AG09309 (cell line): ENCODE measurements around the gene SPO11.

Experiments used
- DNase-seq: peaks from one replicate; pipeline ENCODE4 v3.0.0-alpha.2; 2010; ENCODE audit warnings: low read depth
- H3K4me3 ChIP-seq: 2 replicates; pipeline ENCODE4 v1.5.1; 2011; ENCODE audit warnings: mild to moderate bottlenecking, low read depth, low read length, moderate library complexity; ENCODE audit not compliant: control insufficient read depth
- TF ChIP-seq, protein P1 (sequence below): IDR thresholded peaks from 2 replicates; pipeline ENCODE4 v1.5.1; 2011; ENCODE audit warnings: mild to moderate bottlenecking, low read depth, low read length, inconsistent platforms; ENCODE audit not compliant: insufficient read depth, control insufficient read depth; ENCODE audit errors: missing control alignments

The SPO11 gene

DNA sequence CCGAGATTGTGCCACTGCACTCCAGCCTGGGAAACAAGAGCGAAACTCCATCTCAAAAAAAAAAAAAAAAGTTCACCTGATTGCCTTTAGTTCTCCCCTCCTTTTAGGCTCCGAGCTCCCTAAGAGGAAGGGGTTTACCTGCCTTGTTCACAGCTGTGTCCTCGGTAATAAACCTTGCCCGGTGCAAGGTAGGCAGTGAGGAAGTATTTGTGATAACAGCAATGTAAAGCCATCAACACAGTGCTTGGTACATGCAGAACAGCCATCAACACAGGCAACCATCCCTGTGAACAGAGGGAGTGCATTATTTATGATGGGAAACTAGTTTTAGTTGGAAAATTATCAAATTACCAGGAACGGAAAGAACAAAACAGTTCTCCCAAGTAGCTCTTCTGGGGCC, 1.8 kb upstream of the SPO11 start:
- TF ChIP-seq, protein P1, sequence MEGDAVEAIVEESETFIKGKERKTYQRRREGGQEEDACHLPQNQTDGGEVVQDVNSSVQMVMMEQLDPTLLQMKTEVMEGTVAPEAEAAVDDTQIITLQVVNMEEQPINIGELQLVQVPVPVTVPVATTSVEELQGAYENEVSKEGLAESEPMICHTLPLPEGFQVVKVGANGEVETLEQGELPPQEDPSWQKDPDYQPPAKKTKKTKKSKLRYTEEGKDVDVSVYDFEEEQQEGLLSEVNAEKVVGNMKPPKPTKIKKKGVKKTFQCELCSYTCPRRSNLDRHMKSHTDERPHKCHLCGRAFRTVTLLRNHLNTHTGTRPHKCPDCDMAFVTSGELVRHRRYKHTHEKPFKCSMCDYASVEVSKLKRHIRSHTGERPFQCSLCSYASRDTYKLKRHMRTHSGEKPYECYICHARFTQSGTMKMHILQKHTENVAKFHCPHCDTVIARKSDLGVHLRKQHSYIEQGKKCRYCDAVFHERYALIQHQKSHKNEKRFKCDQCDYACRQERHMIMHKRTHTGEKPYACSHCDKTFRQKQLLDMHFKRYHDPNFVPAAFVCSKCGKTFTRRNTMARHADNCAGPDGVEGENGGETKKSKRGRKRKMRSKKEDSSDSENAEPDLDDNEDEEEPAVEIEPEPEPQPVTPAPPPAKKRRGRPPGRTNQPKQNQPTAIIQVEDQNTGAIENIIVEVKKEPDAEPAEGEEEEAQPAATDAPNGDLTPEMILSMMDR = no peak
- no peak overlapping the region for H3K4me3 ChIP-seq
- no peak for DNase-seq

DNA sequence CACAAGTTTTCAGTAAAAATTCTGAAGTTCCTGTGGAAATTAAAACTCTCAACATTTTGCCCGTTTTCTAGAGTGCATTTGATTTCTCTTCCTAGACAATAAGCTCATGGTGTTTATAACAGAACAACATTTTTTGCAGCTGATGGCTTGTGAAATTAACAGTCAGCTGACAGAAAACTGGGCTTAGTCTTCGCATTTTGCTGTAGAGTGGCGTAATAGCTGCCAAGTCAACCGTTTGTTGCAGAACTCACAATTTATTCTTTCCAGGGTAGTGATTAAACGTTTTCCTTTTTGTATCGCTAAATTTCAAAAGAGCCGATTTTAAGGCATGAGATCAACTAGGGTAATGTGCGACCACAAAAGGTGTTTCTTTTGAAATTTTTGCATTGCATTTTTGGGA, 1.4 kb downstream of the SPO11 start:
- TF ChIP-seq, protein P1 = no peak
- peak; percentile 4 for DNase-seq
- no peak overlapping the region for H3K4me3 ChIP-seq

DNA sequence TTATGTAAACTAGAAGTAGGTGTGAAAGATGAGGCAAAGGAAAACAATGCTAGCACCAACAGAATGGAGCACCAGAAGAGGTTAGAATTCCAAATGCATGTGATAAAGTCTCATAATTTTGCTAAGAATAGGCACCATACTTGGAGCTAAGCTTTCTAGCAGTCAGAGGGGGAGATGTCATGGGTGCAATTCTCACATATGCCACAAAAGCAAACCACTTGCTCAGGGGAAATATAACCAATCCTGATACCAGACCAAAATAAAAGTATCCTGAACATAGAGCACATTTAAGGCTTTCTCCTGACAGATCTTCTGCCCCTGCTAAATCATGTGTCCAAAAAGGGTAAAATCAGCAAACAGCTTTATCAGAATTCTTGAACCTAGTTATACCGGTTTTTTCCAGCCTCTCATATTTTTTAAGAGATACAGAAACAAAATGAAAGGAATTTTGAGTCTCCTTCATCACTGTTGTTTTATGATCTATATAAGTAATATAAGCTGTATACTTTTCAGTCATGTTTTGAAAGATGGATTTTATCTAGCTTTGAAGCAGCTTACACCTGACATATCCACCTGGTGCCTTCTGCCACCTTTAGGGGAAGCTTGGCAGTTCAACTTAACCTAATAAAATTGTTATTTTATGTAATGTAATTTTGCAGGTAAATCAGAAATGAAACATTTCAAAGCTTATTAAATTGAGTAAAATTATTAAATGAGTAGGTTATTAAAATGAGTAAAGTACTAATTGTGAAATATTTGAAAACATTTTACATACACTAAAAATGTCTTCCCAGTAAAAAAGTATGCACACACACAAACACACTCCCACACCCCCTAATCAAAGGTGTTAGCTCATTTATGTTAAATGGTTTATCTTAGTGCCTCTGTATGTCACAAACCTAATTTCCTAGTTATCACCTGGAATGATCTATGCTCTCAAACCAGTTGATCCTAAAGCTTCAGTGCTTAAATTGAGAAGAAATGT, 2.8 kb downstream of the SPO11 start:
- no peak for DNase-seq
- TF ChIP-seq, protein P1 = no peak
- no peak overlapping the region for H3K4me3 ChIP-seq

DNA sequence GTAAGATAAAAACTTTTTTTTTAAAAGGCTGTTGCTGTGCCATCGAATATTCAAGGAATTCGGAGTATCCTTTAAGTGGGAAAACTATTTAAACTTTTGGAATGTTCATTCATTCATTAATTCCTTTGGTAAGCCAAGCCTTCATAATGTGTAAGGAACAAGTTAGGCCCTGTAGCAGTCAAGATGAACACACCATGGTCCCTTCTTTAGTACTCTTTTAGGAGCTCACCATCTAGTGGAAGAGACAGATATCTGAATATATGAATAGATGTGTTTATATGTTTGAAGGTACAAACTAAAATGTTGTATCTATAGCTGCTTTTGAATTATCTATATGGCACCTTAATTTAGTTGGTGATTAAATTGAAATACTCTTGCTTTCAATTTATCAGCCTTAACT, 5.8 kb downstream of the SPO11 start:
- no peak for DNase-seq
- TF ChIP-seq, protein P1 = peak; percentile 17
- H3K4me3 ChIP-seq = no peak overlapping the region

DNA sequence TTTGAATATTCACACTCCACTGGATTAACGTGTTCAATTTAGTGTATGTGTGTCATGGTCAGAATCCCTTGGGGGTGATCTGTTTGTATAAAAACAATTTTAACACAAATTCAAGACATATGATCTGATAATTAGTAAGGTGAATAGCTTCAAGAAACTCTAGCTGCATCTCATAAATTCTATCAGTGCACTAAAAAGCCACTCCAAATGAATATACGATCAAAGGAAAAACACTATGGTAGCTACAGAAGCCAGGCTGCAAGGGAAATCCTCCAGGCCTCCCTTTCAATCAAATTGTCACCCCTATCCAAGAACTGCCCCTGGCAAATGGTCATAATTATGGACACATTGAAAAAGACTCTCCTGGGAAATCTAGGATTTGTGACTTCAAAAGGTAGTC, 12.1 kb downstream of the SPO11 start:
- TF ChIP-seq, protein P1 = no peak
- DNase-seq = no peak
- H3K4me3 ChIP-seq = no peak overlapping the region

DNA sequence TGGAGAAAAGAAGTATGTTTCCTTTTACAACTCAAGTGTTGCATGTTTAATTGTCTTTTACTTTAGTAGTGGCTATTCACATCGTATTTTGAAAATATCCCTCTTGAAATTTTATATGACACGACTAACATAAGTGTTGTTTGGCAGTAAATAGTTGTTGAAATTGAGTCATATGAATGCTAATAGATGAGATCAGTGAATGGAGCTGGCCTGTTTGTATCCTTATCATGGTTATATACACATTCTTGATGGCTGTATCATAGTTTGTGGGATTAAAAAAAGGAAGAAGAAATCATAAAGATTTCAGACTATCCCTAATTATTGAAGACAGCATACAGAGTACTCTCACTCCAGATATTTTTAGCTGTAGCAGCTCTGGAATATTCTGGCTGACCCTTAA, 13.2 kb downstream of the SPO11 start:
- TF ChIP-seq, protein P1 = no peak
- DNase-seq = peak; percentile 4

More for the DNA sequence above, 13.2 kb downstream of the SPO11 start:
- no peak overlapping the region for H3K4me3 ChIP-seq
